ENCODE data around the gene CGN. TPM values are rescaled to one million over a fixed set of nuclear protein-coding genes. Genes with fewer than 3 reads are reported as not detected.

Gene CGN
- total RNA-seq, 1 donor from 2014 or later, result 0.19 TPM

DNA sequence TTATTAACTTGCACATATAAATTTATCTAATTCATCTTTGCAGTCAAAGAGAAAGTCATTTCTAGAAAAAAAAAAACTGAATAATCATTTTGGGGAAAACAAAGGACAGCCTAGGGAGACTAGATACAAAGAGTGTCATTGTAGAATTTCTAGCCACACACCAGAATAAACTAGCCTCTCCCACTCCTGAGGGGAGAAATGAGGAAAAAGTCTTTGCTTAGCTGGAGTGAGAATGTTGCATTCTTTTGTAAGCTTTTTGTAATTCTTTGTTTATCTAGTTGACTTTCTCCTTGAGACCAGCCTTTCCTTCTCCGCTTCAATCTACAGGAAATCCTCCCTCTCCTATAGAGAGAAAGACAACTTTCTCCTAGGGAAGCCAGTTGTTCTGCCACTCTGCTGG lies 15.9 kb upstream of the CGN start:
- intact Hi-C loops (cut with DNase I), result no loop called here
- no peak for DNase-seq (ENCODE audit: low spot score)

DNA sequence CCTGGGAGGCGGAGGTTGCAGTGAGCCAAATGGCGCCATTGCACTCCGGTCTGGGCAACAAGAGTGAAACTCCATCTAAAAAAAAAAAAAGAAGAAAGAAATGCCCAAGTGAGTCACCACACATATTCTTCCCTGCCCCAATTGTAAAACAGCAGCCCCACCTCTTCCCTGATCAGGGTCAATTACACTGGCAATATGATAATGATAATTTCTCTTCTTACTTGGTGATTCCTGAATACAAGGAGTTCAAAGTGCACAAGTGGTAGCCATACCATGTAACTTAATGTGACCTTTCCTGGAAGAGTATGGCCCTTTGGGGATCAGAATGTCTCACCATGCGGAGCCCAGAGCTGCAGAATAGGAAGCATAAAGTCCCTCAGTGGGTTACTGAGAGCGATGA lies 11.8 kb upstream of the CGN start:
- DNase-seq (ENCODE audit: low spot score), result no peak
- intact Hi-C loops (cut with DNase I), result no loop called here

DNA sequence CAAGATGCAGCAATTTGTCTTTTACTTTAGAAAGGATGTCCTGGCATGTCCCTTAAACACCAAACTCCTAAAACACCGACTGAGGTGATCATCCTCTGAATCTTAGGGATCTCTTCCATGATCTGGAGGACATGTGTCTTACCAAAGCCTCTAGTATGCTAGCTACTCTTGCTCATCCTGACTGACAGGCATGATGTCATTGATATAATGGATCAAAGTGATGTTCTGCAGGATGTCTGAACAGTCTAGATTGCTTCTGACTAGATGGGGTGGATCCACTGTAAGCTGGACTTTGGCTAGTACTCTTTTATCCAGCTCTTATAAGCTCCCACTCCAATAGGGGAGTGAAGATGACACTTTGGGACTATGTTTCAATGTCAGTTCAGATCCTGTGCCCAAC lies 11.3 kb upstream of the CGN start:
- intact Hi-C loops (cut with DNase I), result no loop called here
- DNase-seq (ENCODE audit: low spot score), result no peak

DNA sequence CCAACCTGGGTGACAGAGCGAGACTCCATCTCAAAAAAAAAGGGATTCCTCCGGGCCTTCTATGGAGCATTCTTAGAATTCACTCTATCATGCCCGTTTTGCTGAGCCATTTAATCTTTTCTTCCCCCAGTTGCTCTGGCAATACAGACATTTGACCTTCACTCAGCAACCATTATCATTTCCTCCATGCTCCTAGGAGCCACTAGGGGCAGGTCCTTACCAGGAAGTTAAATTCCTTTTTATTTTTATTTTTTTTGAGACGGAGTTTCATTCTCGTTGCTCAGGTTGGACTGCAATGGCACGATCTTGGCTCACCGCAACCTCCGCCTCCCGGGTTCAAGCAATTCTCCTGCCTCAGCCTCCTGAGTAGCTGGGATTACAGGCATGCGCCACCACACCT lies 9.7 kb upstream of the CGN start:
- DNase-seq (ENCODE audit: low spot score), result no peak
- intact Hi-C loops (cut with DNase I), result no loop called here

DNA sequence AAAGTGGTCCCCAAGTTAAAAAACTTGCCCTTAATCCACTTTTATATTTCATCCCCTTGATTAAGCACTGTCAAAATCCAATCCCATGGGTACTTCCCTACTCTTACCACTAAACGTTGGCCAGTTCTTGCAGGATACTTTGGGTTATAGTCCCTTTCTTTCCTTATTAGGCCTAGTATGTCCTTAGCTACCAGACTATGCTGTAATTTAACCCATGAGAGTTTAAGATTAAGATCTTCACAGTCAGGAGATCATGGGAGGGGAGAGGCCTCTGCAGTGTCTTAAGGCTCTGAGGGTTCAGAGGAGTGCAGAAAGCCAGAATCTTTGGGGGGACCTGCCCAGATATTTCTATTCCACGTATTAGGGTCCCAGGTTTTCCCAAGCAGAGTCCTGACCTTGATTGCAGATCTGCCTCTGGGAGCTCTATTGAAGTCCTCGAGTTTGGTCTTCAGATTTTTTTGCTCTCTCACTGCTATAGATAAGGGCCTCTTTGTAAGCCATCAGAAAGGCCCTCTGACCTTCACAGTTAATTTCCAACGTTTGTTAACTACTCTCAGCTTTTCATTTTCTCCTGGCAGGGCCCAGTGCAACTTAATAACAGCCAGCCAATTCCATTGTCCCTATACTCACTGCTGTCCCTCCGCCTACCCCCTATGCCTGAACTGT lies 9.0 kb upstream of the CGN start:
- no peak for DNase-seq (ENCODE audit: low spot score)
- intact Hi-C loops (cut with DNase I), result no loop called here

DNA sequence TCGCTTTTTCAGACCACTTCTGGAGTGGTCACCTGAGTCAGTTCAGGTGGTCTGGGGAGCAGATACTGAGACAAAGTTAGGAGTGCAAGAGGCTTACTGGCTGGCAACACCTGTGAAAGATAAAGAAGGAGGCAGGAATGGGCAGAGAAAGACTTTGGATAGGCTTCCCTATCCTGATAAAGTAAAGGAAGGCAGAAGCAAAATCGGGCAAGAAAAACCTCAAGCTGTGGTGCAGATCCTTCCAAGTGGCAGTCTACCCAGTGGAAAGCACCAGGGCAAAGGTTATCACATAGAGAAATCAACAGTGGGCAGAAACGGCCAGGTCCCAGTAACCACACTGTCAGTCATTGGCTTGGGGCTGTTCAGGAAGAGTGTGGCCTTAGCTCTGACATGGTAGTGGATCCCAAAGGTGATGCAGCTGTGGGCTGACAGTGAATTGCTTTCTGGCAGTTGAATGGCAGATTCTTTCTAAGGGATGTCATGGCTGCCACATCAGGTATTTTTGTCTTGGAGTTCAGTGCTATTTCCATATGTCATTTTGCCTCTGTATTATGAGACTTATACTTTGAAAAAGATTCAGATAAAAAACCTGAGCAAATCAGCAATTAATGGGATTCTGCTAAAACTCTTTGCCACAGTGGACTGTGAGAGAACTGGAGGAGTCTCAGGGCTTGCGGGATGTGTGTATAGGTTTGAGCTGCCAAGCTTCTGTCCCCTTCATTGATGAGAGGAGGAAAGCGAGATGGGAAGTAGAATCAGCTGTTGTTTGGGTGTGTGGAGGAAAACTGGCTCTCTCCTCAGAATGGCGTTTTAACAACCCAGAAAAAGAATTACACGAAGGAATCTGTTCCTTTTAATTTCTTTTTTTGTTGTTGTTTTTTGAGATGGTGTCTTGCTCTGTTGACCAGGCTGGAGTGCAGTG lies 8.1 kb upstream of the CGN start:
- DNase-seq (ENCODE audit: low spot score), result no peak
- intact Hi-C loops (cut with DNase I), result no loop called here

DNA sequence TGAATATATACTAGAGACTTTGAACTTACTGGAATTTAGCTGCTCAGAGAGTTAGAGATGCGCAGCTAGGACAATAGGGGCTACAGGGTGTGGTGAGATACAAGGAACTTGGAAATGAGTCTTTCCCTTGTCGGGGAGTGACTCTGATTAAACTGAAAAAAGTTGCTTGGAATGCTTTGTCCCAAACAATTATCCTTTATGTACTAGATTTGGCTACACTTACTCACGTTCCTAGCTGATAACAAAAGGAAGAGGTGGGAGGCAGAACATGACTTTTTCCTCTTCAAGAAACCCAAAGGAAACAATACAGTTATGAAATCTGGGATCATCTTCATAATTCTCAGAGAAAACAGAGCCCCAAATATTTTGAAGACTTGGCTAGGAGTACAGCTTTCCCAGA lies 6.9 kb upstream of the CGN start:
- intact Hi-C loops (cut with DNase I), result no loop called here
- DNase-seq (ENCODE audit: low spot score), result no peak

DNA sequence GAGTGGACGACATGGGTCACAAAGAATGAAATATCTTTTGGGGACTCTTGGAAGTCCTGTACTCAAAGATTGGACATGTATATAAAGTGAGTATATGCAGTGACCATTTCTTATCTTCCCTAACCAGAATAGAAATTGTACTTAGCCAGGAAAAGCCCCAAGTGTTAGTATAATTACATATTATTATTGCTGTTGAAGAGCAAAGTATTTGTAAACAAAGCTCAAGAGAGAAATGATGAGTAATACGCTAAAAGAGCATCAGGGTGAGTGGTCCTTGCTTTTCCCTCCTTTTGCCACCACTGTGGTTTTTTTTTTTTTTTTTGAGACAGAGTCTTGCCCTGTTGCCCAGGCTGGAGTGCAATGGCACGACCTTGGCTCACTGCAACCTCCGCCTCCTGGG lies 6.4 kb upstream of the CGN start:
- intact Hi-C loops (cut with DNase I), result no loop called here
- no peak for DNase-seq (ENCODE audit: low spot score)

DNA sequence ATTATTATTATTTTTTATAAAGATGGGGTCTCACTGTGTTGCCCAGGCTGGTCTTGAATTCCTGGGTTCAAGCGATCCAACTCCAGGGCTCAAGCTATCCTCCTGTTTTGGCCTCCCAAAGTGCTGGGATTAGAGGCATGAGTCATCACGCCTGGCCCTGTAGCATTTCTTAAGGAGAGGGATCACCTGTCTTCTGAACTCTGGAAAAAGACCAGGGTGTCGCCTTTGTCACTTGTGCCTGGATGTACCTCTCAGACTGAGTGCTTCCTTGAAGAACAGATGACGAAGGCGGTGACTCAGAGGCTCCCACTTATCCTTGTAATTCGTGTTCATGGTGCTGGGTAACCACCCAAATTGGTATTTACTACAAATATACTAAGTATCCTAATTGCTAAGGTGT lies 2.4 kb upstream of the CGN start:
- intact Hi-C loops (cut with DNase I), result no loop called here
- no peak for DNase-seq (ENCODE audit: low spot score)

DNA sequence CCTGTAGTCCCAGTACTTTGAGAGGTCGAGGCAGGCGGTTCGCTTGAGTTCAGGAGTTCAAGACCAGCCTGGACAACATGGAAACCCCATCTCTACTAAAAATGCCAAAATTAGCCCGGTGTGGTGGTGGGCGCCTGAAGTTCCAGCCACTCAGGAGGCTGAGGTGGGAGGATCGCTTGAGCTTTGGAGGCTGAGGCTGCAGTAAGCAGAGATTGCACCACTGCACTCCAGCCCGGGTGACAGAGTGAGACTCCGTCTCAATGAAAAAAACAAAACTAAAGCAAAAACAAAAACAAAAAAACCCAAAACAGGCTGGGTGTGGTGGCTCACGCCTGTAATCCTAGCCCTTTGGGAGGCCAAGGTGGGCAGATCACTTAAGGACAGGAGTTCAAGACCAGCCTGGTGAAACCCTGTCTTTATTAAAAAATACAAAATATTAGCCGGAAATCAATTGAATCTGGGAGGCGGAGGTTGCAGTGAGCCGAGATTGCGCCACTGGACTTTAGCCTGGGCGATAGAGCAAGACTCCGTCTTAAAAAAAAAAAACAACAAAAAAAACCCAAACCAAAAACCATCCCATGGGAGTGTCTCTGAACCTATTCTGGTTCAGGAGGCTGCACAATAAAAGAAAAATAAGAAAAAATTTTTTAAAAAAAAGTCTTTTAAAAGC lies 1.7 kb upstream of the CGN start:
- intact Hi-C loops (cut with DNase I), result no loop called here
- DNase-seq (ENCODE audit: low spot score), result no peak

DNA sequence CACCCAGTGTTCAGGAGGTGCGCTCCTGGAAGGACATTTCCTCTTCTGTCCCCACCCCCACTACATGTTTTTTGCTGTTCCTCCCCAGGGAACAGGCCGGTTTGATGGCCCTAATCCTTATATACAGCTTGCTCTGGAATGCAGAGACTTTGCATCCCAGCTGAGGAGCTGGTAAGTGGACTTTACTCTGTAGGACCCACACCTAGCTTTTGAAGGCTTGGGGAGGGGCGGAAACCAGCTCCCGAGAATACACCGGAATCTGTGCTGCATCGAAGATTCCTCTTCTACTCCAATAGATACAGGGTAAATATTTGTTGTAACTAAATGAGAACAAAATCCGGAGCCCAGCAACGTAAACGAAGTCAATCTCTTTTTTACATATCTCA lies 1.2 kb upstream of the CGN start:
- intact Hi-C loops (cut with DNase I), result no loop called here

DNA sequence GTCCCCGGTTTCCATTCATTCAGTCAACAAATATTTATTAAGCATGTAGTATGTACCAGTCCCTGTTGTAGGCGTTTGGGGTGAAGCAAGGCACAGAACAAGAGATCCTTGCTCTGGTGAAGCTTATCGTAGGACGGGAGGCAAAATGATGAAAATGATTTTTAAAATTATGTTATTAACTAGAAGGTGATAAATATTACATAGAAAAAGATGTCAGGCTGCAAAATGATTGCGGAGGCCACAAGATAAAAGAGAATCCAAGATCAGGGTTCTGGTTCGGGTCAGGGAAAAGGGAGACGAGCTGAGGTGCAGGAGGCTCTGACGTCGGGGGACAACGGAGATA lies 602 bp upstream of the CGN start:
- intact Hi-C loops (cut with DNase I), result no loop called here
- DNase-seq (ENCODE audit: low spot score), result no peak

More for the DNA sequence above, 1.2 kb upstream of the CGN start:
- DNase-seq (ENCODE audit: low spot score), result no peak

DNA sequence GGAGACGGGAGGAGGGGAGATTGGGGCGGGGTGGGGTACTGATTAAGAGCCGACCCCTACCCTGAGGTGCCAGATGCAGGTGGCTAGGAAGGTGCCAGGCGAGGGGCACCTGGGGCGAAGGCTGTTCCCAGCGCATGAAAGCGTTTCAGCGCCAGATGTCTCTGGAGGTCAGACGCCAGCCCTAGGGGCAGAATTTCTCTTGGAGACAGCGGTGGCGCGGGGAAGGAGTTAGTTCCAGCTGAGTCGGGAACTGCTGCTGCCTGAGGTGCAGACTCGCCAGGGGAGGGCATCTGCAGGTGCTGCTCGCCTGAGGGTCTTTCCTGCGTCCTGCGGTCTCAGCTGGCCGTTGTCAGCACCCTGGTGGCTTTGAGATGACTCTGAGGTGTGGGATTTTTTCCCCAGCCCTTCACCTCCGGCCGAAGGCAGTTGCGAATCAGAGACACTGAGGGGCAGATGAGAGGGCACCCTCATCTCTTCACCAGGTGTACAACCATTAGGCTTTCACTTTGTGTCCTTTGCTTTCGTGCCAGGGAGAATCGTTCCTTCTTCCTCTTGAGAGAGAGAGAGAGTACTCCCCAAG lies 539 bp downstream of the CGN start:
- DNase-seq (ENCODE audit: low spot score), result no peak

DNA sequence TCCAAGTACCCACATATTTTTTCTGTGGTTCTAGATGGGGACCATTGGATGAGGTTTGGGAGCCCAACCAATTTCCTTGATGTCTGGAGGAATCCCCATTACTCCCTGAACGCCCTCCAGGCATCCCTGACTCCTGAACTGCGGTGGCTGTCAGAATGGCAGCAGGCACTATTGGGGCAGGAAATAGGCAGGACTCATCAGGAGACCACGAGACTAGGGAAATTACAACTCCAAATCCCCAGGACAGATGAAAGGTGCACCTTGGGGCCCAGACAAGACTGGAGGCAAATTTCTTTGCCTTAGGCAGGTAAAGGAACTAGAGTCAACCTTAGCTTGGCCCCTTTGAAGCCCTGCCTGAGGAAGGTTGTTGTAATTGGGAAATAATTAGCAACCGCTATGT lies 1.1 kb downstream of the CGN start:
- DNase-seq (ENCODE audit: low spot score), result no peak
- intact Hi-C loops (cut with DNase I), result no loop called here

More for the DNA sequence above, 539 bp downstream of the CGN start:
- intact Hi-C loops (cut with DNase I), result no loop called here

DNA sequence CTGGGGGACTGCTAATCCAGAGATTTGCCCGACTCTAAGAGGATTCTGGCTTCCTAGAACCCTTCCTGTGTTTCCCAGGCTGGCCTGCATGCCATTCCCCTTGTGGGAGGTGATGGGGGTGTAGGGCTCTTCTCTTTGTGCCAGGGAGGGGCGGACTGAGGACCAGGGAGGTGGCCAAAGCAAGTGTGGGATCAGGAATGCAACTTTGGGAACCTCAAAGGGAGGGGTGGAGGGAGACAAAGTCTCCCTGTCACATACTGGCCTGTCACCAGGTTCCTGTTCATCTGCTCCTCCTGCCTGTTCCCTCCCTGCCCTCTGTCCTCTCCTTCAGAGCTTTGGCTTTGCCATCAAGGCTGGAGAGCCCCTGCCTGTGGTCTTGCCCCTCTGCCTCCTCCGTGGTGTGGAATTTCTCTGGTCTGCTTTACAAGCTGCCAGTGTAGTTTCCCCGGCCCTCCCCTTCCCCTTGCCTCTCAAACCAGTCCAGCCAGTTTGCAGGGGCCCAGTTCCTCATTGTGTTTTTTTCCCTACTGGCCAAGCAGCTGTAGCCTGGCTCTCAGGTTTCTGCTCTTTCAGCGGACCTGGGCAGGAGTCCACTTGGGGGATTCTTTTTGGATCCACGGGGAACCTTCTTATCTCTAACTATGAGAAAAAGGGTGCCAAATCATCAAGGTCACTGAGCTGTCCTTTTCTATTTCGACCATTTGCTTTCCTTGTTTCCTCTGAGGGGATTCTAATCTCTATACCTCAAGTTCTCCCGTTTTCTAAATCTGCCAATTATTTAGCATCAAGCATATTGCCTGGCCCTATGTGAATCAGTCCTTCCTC lies 1.8 kb downstream of the CGN start:
- intact Hi-C loops (cut with DNase I), result no loop called here
- no peak for DNase-seq (ENCODE audit: low spot score)

DNA sequence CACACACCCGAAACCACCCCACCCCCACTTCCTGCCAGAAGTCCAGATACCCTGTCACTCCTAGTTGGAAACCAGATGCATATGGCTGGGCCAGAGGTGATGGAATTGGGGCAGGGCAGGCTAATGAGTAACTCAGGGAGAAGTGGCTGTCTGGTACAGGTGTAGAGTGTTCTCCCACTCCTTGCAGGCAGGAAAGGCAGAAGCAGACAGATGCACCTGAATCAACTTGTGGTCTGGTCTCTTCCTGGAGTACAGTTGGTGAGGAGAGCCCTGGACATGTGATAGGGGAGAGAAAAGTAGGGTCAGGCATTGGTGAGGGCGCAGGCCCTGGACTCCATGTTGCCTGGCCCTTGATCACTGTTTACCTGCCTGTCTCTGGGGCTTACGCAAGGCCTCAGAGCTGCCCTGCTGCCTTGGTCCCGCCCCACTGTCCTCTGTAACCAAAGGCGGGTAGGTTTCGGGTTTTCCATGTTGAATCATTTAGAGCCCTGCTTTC lies 2.5 kb downstream of the CGN start:
- no peak for DNase-seq (ENCODE audit: low spot score)
- intact Hi-C loops (cut with DNase I), result no loop called here

DNA sequence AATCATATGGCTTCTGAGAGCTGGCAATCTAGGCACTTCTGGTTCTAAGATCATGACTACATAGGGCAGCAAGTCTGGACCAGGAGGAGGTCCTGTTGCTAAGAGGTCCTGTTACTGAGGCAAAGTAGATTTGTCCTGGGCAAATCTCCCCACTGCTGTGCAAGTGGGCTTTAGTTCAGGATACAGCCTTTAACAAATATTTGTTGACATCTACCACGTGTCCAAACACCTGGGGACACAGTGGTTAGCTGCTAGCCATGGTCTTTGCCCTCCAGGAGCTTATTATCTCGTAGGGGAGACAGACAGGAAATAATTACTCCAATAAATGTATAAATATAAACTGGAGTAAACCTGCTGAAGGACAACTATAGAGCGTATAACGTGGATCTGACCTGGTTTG lies 3.2 kb downstream of the CGN start:
- intact Hi-C loops (cut with DNase I), result no loop called here
- no peak for DNase-seq (ENCODE audit: low spot score)

DNA sequence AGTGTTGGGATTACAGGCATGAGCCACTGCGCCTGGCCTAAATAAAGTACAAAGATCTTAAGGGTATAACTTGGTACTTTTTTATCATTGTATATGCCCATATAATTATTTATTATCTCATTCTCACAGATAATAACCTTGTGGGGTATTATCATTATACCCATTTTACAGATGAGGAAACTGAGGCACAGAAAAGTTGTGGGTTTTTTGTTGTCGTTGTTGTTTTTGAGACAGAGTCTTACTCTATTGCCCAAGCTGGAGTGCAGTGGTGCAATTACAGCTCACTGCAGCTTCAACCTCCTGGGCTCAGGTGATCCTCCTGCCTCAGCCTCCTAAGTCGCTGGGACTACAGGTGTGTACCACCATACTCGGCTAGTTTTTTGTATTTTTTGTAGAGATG lies 4.1 kb downstream of the CGN start:
- DNase-seq (ENCODE audit: low spot score), result no peak
- intact Hi-C loops (cut with DNase I), result no loop called here

DNA sequence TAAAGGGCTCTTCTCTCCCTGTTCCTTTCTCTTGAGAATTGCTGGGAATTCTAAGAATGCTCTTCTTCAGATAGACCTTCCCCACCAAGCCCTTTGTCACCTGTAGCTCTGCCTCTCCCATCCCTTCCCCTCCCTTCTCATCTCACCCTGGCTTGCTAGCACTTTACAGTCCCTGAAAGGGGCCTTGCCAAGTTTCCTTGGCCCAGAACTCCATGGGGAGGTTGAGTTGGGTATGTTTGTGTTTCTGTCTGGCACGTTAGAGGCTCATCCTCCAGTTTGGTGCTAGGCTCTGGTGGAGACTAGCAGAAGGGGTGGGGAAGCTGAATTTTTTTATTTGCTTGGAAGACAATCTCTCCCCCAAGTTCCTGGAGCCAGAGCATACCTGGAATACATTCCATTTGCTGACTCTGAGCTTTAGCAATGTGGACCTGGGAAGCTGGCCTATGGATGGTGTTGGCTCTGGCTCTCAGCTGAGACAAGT lies 4.9 kb downstream of the CGN start:
- intact Hi-C loops (cut with DNase I), result no loop called here
- no peak for DNase-seq (ENCODE audit: low spot score)

Measured in cardiac septum (tissue), 1 donor.